GM12872 (cell line): ENCODE data around the gene PPP1R15A.
A peak's percentile ranks its signal among the peaks of the same experiment; 100 is the strongest.

Experiments used
- CTCF ChIP-seq: IDR thresholded peaks from 3 replicates; pipeline ENCODE4 v1.5.1; 2011; ENCODE audit warnings: low read depth, mild to moderate bottlenecking, low read length, moderate library complexity; ENCODE audit not compliant: insufficient read depth

Gene PPP1R15A

GRCh38 chr19:48899781-48900476, 27.7 kb downstream of the PPP1R15A start, which contains the start of gene NUCB1:
NUCB1 (plus strand) TSS chr19:48900312; CDS start chr19:48900797, 485 bp downstream.
- TF ChIP-seq CTCF = peak; percentile 12; the same call in 1 of the 3 replicates

GRCh38 chr19:48900477-48901406, 28.5 kb downstream of the PPP1R15A start:
- no peak for TF ChIP-seq CTCF

GRCh38 chr19:48905664-48906063, 33.4 kb downstream of the PPP1R15A start:
- TF ChIP-seq CTCF = no peak

GRCh38 chr19:48906324-48906723, 34.1 kb downstream of the PPP1R15A start:
- no peak for TF ChIP-seq CTCF

GRCh38 chr19:48907671-48908070, 35.5 kb downstream of the PPP1R15A start:
- TF ChIP-seq CTCF = no peak

GRCh38 chr19:48910803-48911202, 38.6 kb downstream of the PPP1R15A start:
- no peak for TF ChIP-seq CTCF

- TF ChIP-seq CTCF = no peak
Observed at GRCh38 chr19:48913114-48913889, 41.1 kb downstream of the PPP1R15A start.
